ENCODE results near the gene NEB. TPM values are rescaled to one million over a fixed set of nuclear protein-coding genes. Genes with fewer than 3 reads are reported as not detected.

NEB gene
- total and polyA plus RNA-seq, 2 of the 13 experiments (the other 11 are each of a cell fraction or from before 2014, with no cell fraction given) = 0.21 to 0.24 TPM

- TF ChIP-seq ARID5B (CRISPR knock-in tag; IDR thresholded peaks at IDR 0.05) (peak; percentile 82), TBX2 (CRISPR knock-in tag; IDR thresholded peaks at IDR 0.05; ENCODE audit: borderline replicate concordance) (no peak), SALL1 (CRISPR knock-in tag; IDR thresholded peaks at IDR 0.05) (no peak; the same call in 1 of the 2 replicates), SIX1 (CRISPR knock-in tag; IDR thresholded peaks at IDR 0.05; ENCODE audit: borderline replicate concordance) (peak; percentile 36; the same call in 1 of the 2 replicates), HES4 (CRISPR knock-in tag; IDR thresholded peaks at IDR 0.05; ENCODE audit: borderline replicate concordance) (no peak), MBD4 (IDR thresholded peaks at IDR 0.05; ENCODE audit: borderline replicate concordance, low read length) (no peak), ZGPAT (CRISPR knock-in tag; IDR thresholded peaks at IDR 0.05) (0 out of 2 replicates have a peak, but pooled peaks have one; percentile 30), TEAD2 (CRISPR knock-in tag; IDR thresholded peaks at IDR 0.05) (no peak), HNF4G (IDR thresholded peaks at IDR 0.05; ENCODE audit: borderline replicate concordance, low read depth, low read length) (no peak), HNF4G (CRISPR knock-in tag; IDR thresholded peaks at IDR 0.05; ENCODE audit: borderline replicate concordance, low read depth) (no peak), MAFF (IDR thresholded peaks at IDR 0.05; ENCODE audit: low read depth, low read length) (0 out of 2 replicates have a peak, but pooled peaks have one; percentile 19), RCOR2 (CRISPR knock-in tag; IDR thresholded peaks at IDR 0.05) (0 out of 2 replicates have a peak, but pooled peaks have one; percentile 24), GPBP1L1 (CRISPR knock-in tag; IDR thresholded peaks at IDR 0.05) (no peak), ZNF570 (CRISPR knock-in tag; IDR thresholded peaks at IDR 0.05; ENCODE audit: borderline replicate concordance) (no peak), MTA1 (CRISPR knock-in tag; IDR thresholded peaks at IDR 0.05; ENCODE audit: borderline replicate concordance) (no peak), ATM (IDR thresholded peaks at IDR 0.05; ENCODE audit: borderline replicate concordance) (no peak), NFE2L1 (CRISPR knock-in tag; IDR thresholded peaks at IDR 0.05; ENCODE audit: borderline replicate concordance) (no peak), ZNF18 (CRISPR knock-in tag; IDR thresholded peaks at IDR 0.05; ENCODE audit: insufficient replicate concordance) (no peak)
- TF ChIP-seq, protein P1, sequence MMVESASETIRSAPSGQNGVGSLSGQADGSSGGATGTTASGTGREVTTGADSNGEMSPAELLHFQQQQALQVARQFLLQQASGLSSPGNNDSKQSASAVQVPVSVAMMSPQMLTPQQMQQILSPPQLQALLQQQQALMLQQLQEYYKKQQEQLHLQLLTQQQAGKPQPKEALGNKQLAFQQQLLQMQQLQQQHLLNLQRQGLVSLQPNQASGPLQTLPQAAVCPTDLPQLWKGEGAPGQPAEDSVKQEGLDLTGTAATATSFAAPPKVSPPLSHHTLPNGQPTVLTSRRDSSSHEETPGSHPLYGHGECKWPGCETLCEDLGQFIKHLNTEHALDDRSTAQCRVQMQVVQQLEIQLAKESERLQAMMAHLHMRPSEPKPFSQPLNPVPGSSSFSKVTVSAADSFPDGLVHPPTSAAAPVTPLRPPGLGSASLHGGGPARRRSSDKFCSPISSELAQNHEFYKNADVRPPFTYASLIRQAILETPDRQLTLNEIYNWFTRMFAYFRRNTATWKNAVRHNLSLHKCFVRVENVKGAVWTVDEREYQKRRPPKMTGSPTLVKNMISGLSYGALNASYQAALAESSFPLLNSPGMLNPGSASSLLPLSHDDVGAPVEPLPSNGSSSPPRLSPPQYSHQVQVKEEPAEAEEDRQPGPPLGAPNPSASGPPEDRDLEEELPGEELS (CRISPR knock-in tag; IDR thresholded peaks at IDR 0.05) = 0 out of 2 replicates have a peak, but pooled peaks have one; percentile 17
These were observed 19.3 kb upstream of the NEB start (continued) for GRCh38 chr2:151753540-151753939.
